SK-N-SH (cell line): ENCODE results near the gene UPF3A. TPM values are rescaled to one million over a fixed set of nuclear protein-coding genes. Genes with fewer than 3 reads are reported as not detected.

Source experiments
- CTCF ChIA-PET: fragments of 300-600, 350-600 bp; formaldehyde crosslinking; extraction: SDS; loops from one replicate; lab custom pipeline; 2021; lab: Yijun Ruan, JAX
- POLR2A ChIA-PET: fragments of 350-600 bp; sonication (Branson Sonifier 250); formaldehyde crosslinking; extraction: SDS; loops from one replicate; lab custom pipeline; 2020; ENCODE audit warnings: antibody characterized with exemption, inconsistent platforms; lab: Yijun Ruan, JAX
- DNase-seq: peaks from one replicate; pipeline ENCODE4 v3.0.0; 2012
- H2AFZ ChIP-seq: fragments of 200-600 bp; sonication (generic); 2 replicates; pipeline ENCODE4 v1.8.1; 2016; ENCODE audit warnings: antibody characterized with exemption, mild to moderate bottlenecking, low read depth
- H3F3A ChIP-seq: fragments of 200-600 bp; sonication (generic); replicated peaks from 2 replicates; pipeline ENCODE3; 2016; ENCODE audit warnings: antibody characterized with exemption, mild to moderate bottlenecking; ENCODE audit not compliant: insufficient read depth
- H3K27ac ChIP-seq, 2 experiments: fragments of 200-500 bp in 1 of 2; fragments of 200-600 bp in 1 of 2; sonication (Bioruptor generic) in 1 of 2; sonication (generic), shearing (Covaris generic) in 1 of 2; 2 replicates each; pipeline versions ENCODE4 v1.5.1 to v1.6.1; 2014 to 2016; ENCODE audit warnings: low read depth in 2 of 2, inconsistent platforms in 1 of 2, low read length in 1 of 2, mild to moderate bottlenecking in 1 of 2, mixed read lengths in 1 of 2
- H3K27me3 ChIP-seq: fragments of 200-600 bp; sonication (generic), shearing (Covaris generic); 2 replicates; pipeline ENCODE4 v1.6.1; 2016; ENCODE audit warnings: mixed run types; ENCODE audit not compliant: insufficient read depth
- H3K36me3 ChIP-seq, 2 experiments: fragments of 200-500 bp in 1 of 2; fragments of 200-600 bp in 1 of 2; sonication (Bioruptor generic) in 1 of 2; sonication (generic) in 1 of 2; replicated peaks in 1 of 2; 2 replicates each; pipeline versions ENCODE3 to v1.5.1; 2014 to 2016; ENCODE audit warnings: low read length in 1 of 2, mild to moderate bottlenecking in 1 of 2; ENCODE audit not compliant: insufficient read depth in 2 of 2, control insufficient read depth in 1 of 2
- H3K4me1 ChIP-seq, 2 experiments: fragments of 200-500 bp in 1 of 2; fragments of 200-600 bp in 1 of 2; sonication (Bioruptor generic) in 1 of 2; sonication (generic), shearing (Covaris generic) in 1 of 2; 2 replicates each; pipeline versions ENCODE4 v1.5.1 to v1.6.1; 2014 to 2016; ENCODE audit warnings: low read depth in 1 of 2, low read length in 1 of 2, mixed run types in 1 of 2; ENCODE audit not compliant: insufficient read depth in 2 of 2, control insufficient read depth in 1 of 2
- H3K4me2 ChIP-seq: fragments of 200-600 bp; sonication (generic), shearing (Covaris generic); 2 replicates; pipeline ENCODE4 v1.6.1; 2017; ENCODE audit warnings: mixed run types
- H3K4me3 ChIP-seq, 2 experiments: fragments of 200-500 bp in 1 of 2; fragments of 200-600 bp in 1 of 2; sonication (Bioruptor generic) in 1 of 2; sonication (generic), shearing (Covaris generic) in 1 of 2; 2 replicates each; pipeline versions ENCODE4 v1.5.1 to v1.8.1; 2014 to 2016; ENCODE audit warnings: low read depth in 2 of 2, inconsistent platforms in 1 of 2, low read length in 1 of 2, mild to moderate bottlenecking in 1 of 2, mixed read lengths in 1 of 2, moderate library complexity in 1 of 2
- H3K79me2 ChIP-seq: fragments of 200-600 bp; sonication (generic); 2 replicates; pipeline ENCODE4 v1.8.1; 2017; ENCODE audit warnings: mild to moderate bottlenecking; ENCODE audit not compliant: insufficient read depth
- H3K9ac ChIP-seq: fragments of 200-600 bp; sonication (generic); 2 replicates; pipeline ENCODE4 v1.6.1; 2017; ENCODE audit warnings: mixed run types
- H3K9me2 ChIP-seq: fragments of 200-600 bp; sonication (generic); 2 replicates; pipeline ENCODE4 v1.6.1; 2017; ENCODE audit warnings: mixed run types
- H3K9me3 ChIP-seq: fragments of 200-600 bp; sonication (generic); 2 replicates; pipeline ENCODE4 v1.6.1; 2017; ENCODE audit warnings: mixed run types, mild to moderate bottlenecking, moderate library complexity
- H4K20me1 ChIP-seq: fragments of 200-600 bp; sonication (generic); 2 replicates; pipeline ENCODE4 v1.6.1; 2017; ENCODE audit warnings: mild to moderate bottlenecking, mixed run types; ENCODE audit not compliant: insufficient read depth
- ELF1 ChIP-seq: IDR thresholded peaks from 2 replicates; pipeline ENCODE4 v1.4.0; 2012
- EP300 ChIP-seq, 2 experiments: IDR thresholded peaks; 2 replicates each; pipeline versions ENCODE4 v1.4.0 to v1.6.1; 2012; ENCODE audit warnings: borderline replicate concordance in 1 of 2, low read depth in 1 of 2, low read length in 1 of 2
- EZH2phosphoT487 ChIP-seq: fragments of 200-600 bp; sonication (generic); IDR thresholded peaks from 2 replicates; pipeline ENCODE4 v1.6.1; 2017; ENCODE audit warnings: low read depth, mixed run types, mild to moderate bottlenecking, antibody characterized with exemption, moderate library complexity, borderline replicate concordance
- FOSL2 ChIP-seq: IDR thresholded peaks from 2 replicates; pipeline ENCODE4 v1.4.0; 2012; ENCODE audit warnings: low read depth, mild to moderate bottlenecking, moderate library complexity, borderline replicate concordance
- FOXJ3 ChIP-seq: sonication (generic); formaldehyde crosslinking; IDR thresholded peaks from 2 replicates; pipeline ENCODE4 v1.5.1; 2020; ENCODE audit warnings: mild to moderate bottlenecking, missing genetic modification reagents
- GATA2 ChIP-seq: sonication (generic); formaldehyde crosslinking; IDR thresholded peaks from 2 replicates; pipeline ENCODE4 v1.5.0; 2020; ENCODE audit warnings: mild to moderate bottlenecking, missing genetic modification reagents
- JUND ChIP-seq: IDR thresholded peaks from 2 replicates; pipeline ENCODE4 v1.4.0; 2012
- MXI1 ChIP-seq: IDR thresholded peaks from 2 replicates; pipeline ENCODE4 v1.6.1; 2012; ENCODE audit warnings: mild to moderate bottlenecking, low read depth, low read length, improper control_type of control experiment
- NFIC ChIP-seq: IDR thresholded peaks from 2 replicates; pipeline ENCODE4 v1.4.0; 2012; ENCODE audit warnings: borderline replicate concordance
- NRF1 ChIP-seq: IDR thresholded peaks from 2 replicates; pipeline ENCODE4 v1.6.1; 2012; ENCODE audit warnings: low read depth, mild to moderate bottlenecking, low read length
- RAD21 ChIP-seq: IDR thresholded peaks from 2 replicates; pipeline ENCODE4 v1.6.1; 2012; ENCODE audit warnings: mild to moderate bottlenecking, low read length
- RCOR1 ChIP-seq: fragments of 150-350 bp; IDR thresholded peaks from 2 replicates; pipeline ENCODE4 v1.6.1; 2017; ENCODE audit warnings: antibody characterized with exemption, low read length
- RXRA ChIP-seq: IDR thresholded peaks from 2 replicates; pipeline ENCODE4 v1.4.0; 2012; ENCODE audit warnings: low read depth, mild to moderate bottlenecking, borderline replicate concordance
- SIN3A ChIP-seq: IDR thresholded peaks from 2 replicates; pipeline ENCODE4 v1.6.1; 2012; ENCODE audit warnings: low read depth, mild to moderate bottlenecking, low read length, moderate library complexity, borderline replicate concordance
- SMC3 ChIP-seq: IDR thresholded peaks from 2 replicates; pipeline ENCODE4 v1.6.1; 2012; ENCODE audit warnings: low read depth, low read length, improper control_type of control experiment
- TAF1 ChIP-seq: IDR thresholded peaks from 2 replicates; pipeline ENCODE4 v1.6.1; 2012; ENCODE audit warnings: low read depth, mild to moderate bottlenecking, low read length, moderate library complexity, borderline replicate concordance
- TEAD4 ChIP-seq: IDR thresholded peaks from 2 replicates; pipeline ENCODE4 v1.4.0; 2012; ENCODE audit warnings: mild to moderate bottlenecking, borderline replicate concordance; ENCODE audit not compliant: insufficient read depth
- WGBS: methylation state at CpG from one replicate; pipeline ENCODE4 v1.1.6; 2017; ENCODE audit warnings: low lambda C conversion rate; 5-methylcytosine and 5-hydroxymethylcytosine counted together
- polyA plus RNA-seq, 3 experiments: library from polyadenylated mRNA; depleted of rRNA; stranded (reverse); fragments of >200 nt; gene quantifications; 2 replicates each; pipeline ENCODE4 v1.2.3, GENCODE V29; 2012
- TF ChIP-seq, protein P1 (sequence below): IDR thresholded peaks from 2 replicates; pipeline ENCODE4 v1.4.0; 2012; ENCODE audit warnings: low read depth
- TF ChIP-seq, protein P2 (sequence below): IDR thresholded peaks from 2 replicates; pipeline ENCODE4 v1.6.1; 2012; ENCODE audit warnings: mild to moderate bottlenecking, low read depth, low read length, moderate library complexity

Gene UPF3A
- polyA plus RNA-seq, 1 of the 3 experiments (the other 2 are of a cell fraction), result 63.2 TPM

DNA sequence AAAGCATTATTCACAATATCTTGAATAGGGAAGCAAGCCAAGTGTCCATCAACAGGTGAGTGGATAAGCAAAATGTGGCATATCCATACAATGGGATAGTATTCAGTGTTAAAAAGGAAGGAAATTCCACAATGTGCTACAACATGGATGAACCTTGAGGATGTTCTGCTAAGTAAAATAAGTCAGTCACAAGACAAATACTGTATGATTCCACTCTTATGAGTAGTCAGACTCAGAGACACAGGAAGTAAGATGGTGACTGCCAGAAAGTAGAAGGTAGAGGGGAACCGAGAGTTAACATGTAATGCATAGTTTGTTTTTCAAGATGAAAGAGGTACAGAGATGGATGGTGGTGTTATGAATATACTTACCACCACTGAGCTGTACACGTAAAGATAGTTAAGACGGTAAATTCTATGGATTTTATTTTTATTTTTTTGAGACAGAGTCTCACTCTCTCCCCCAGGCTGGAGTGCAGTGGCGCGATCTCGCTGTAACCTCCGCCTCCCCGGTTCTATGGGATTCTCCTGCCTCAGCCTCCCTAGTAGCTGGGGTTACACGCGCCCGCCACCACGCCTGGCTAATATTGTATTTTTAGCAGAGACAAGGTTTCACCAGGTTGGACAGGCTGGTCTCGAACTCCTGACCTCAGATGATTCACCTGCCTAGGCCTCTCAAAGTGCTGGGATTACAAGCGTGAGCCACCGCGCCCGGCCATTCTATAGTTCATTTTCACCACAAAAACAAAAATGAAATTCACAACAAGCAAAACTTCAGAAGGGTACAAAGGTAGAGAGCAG lies 31.9 kb downstream of the UPF3A start:
- peak overlapping the region; percentile 43 for H3K4me2 ChIP-seq
- peaks cover 31% of the 10 kb centered on the region for H3F3A ChIP-seq
- H3K27ac ChIP-seq, result peak overlapping the region; percentile 86 to 90
- POLR2A ChIA-PET, result no interaction called here
- no peaks in the 10 kb centered on the region for H3K9me2 ChIP-seq
- WGBS, result 93% methylated on average over 17 of the region's 17 CpGs
- H3K9ac ChIP-seq, result peak overlapping the region; percentile 92; the same call in 1 of the 2 replicates
- H3K4me3 ChIP-seq, result peak overlapping the region; percentile 74 to 85; a peak in 3 of 4 replicates
- no peak for DNase-seq
- CTCF ChIA-PET, result interaction anchor here (0.7 kb wide), 1 partner anchor 33 kb away, joined by 3 read pairs; no protein-coding TSS in a partner anchor
- H3K9me3 ChIP-seq, result no peaks in the 10 kb centered on the region
- H4K20me1 ChIP-seq, result peaks cover 30% of the 10 kb centered on the region
- H3K4me1 ChIP-seq, result peaks cover 14 to 22% of the 10 kb centered on the region in 2 experiments; a peak in 3 of 4 replicates
- TF ChIP-seq FOXJ3 (CRISPR knock-in tag), result no peak
- no peak for TF ChIP-seq GATA2 (CRISPR knock-in tag)
- TF ChIP-seq TEAD4, result no peak
- TF ChIP-seq EZH2phosphoT487, result no peak
- no peak for TF ChIP-seq ELF1
- TF ChIP-seq RXRA, result no peak
- no peak for TF ChIP-seq RCOR1
- TF ChIP-seq NFIC, result no peak
- TF ChIP-seq NRF1, result no peak
- no peak for TF ChIP-seq SIN3A
- TF ChIP-seq, protein P1, sequence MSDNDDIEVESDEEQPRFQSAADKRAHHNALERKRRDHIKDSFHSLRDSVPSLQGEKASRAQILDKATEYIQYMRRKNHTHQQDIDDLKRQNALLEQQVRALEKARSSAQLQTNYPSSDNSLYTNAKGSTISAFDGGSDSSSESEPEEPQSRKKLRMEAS, result no peak
- TF ChIP-seq MXI1, result no peak
- TF ChIP-seq SMC3, result no peak
- TF ChIP-seq EP300 (IDR thresholded peaks at IDR 0.05; ENCODE audit: borderline replicate concordance in 1 of 2, low read depth in 1 of 2, low read length in 1 of 2), result no peak
- no peak for TF ChIP-seq JUND
- no peak for TF ChIP-seq RAD21
- TF ChIP-seq TAF1, result no peak
- TF ChIP-seq, protein P2, sequence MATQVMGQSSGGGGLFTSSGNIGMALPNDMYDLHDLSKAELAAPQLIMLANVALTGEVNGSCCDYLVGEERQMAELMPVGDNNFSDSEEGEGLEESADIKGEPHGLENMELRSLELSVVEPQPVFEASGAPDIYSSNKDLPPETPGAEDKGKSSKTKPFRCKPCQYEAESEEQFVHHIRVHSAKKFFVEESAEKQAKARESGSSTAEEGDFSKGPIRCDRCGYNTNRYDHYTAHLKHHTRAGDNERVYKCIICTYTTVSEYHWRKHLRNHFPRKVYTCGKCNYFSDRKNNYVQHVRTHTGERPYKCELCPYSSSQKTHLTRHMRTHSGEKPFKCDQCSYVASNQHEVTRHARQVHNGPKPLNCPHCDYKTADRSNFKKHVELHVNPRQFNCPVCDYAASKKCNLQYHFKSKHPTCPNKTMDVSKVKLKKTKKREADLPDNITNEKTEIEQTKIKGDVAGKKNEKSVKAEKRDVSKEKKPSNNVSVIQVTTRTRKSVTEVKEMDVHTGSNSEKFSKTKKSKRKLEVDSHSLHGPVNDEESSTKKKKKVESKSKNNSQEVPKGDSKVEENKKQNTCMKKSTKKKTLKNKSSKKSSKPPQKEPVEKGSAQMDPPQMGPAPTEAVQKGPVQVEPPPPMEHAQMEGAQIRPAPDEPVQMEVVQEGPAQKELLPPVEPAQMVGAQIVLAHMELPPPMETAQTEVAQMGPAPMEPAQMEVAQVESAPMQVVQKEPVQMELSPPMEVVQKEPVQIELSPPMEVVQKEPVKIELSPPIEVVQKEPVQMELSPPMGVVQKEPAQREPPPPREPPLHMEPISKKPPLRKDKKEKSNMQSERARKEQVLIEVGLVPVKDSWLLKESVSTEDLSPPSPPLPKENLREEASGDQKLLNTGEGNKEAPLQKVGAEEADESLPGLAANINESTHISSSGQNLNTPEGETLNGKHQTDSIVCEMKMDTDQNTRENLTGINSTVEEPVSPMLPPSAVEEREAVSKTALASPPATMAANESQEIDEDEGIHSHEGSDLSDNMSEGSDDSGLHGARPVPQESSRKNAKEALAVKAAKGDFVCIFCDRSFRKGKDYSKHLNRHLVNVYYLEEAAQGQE, result no peak
- no peak for TF ChIP-seq FOSL2
- H3K36me3 ChIP-seq, result peaks cover 0 to 10% of the 10 kb centered on the region in 2 experiments
- H2AFZ ChIP-seq, result peak overlapping the region; percentile 69
- no peaks in the 10 kb centered on the region for H3K27me3 ChIP-seq
- peaks cover 36% of the 10 kb centered on the region for H3K79me2 ChIP-seq
